BLaER1 treated with 17β-estradiol and CSF1 and Interleukin-3, amounts not matched to agents 10 nM and 100 nM (cell line): ENCODE measurements around the gene NT5DC1.

Experiments used
- H3K27ac ChIP-seq, 11 experiments: shearing (Covaris generic); formaldehyde crosslinking; 2 replicates each; pipeline ENCODE4 v1.8.1; 2022
- H3K27me3 ChIP-seq, 11 experiments: shearing (Covaris generic); formaldehyde crosslinking; 2 replicates each; pipeline ENCODE4 v1.8.1; 2022
- H3K36me3 ChIP-seq, 11 experiments: shearing (Covaris generic); formaldehyde crosslinking; 2 replicates each; pipeline ENCODE4 v1.8.1; 2022
- H3K4me1 ChIP-seq, 10 experiments: shearing (Covaris generic); formaldehyde crosslinking; 2 replicates each; pipeline ENCODE4 v1.8.1; 2022
- H3K4me2 ChIP-seq, 11 experiments: shearing (Covaris generic); formaldehyde crosslinking; 2 replicates each; pipeline ENCODE4 v1.8.1; 2022
- H3K4me3 ChIP-seq, 10 experiments: shearing (Covaris generic); formaldehyde crosslinking; 2 replicates each; pipeline ENCODE4 v1.8.1; 2022
- H3K9ac ChIP-seq, 11 experiments: shearing (Covaris generic); formaldehyde crosslinking; 2 replicates each; pipeline ENCODE4 v1.8.1; 2022
- H3K9me3 ChIP-seq, 11 experiments: shearing (Covaris generic); formaldehyde crosslinking; replicated peaks in 1 of 11; 2 replicates each; pipeline ENCODE4 v1.8.1; 2022
- H4K20me1 ChIP-seq, 11 experiments: shearing (Covaris generic); formaldehyde crosslinking; 2 replicates each; pipeline ENCODE4 v1.8.1; 2022
- Cebpa-rat ChIP-seq, 11 experiments: shearing (Covaris generic); IDR thresholded peaks; 2 replicates each; pipeline ENCODE4 v1.8.1; 2022

NT5DC1 gene

GRCh38 chr6:116256694-116257093, 156.0 kb downstream of the NT5DC1 start:
- Histone ChIP-seq H3K9ac (no peak overlapping the region), H3K27me3 (no peaks in the 10 kb centered on the region), H3K4me3 (no peak overlapping the region), H3K36me3 (peaks cover 7 to 43% (median 26%) of the 10 kb centered on the region in 11 experiments; a peak in 18 of 22 replicates), H3K4me1 (peaks cover 26 to 33% (median 29%) of the 10 kb centered on the region in 10 experiments), H3K27ac (no peak overlapping the region), H4K20me1 (no peaks in the 10 kb centered on the region; a peak in 1 of 22 replicates), H3K4me2 (no peak overlapping the region), H3K9me3 (peaks cover 0 to 16% (median 9%) of the 10 kb centered on the region in 11 experiments; a peak in 13 of 22 replicates)
- TF ChIP-seq Cebpa-rat (IDR thresholded peaks at IDR 0.05), result no peak

GRCh38 chr6:116258520-116258919, 157.9 kb downstream of the NT5DC1 start:
- no peak overlapping the region for H3K9ac ChIP-seq
- H3K4me3 ChIP-seq, result no peak overlapping the region
- no peak for TF ChIP-seq Cebpa-rat (IDR thresholded peaks at IDR 0.05)
- H3K4me2 ChIP-seq, result no peak overlapping the region
- H3K9me3 ChIP-seq, result peaks cover 14 to 35% (median 28%) of the 10 kb centered on the region in 11 experiments
- no peaks in the 10 kb centered on the region for H3K27me3 ChIP-seq
- H3K4me1 ChIP-seq, result peaks cover 10 to 17% (median 13%) of the 10 kb centered on the region in 10 experiments
- peaks cover 13 to 45% (median 32%) of the 10 kb centered on the region in 11 experiments; a peak in 20 of 22 replicates for H3K36me3 ChIP-seq
- no peaks in the 10 kb centered on the region for H4K20me1 ChIP-seq
- H3K27ac ChIP-seq, result no peak overlapping the region

- Histone ChIP-seq H3K4me1 (peaks cover 3 to 9% (median 9%) of the 10 kb centered on the region in 10 experiments; a peak in 18 of 20 replicates), H3K36me3 (peaks cover 30 to 72% (median 59%) of the 10 kb centered on the region in 11 experiments; a peak in 21 of 22 replicates), H3K9me3 (peaks cover 25 to 54% (median 42%) of the 10 kb centered on the region in 11 experiments), H4K20me1 (no peaks in the 10 kb centered on the region; a peak in 1 of 22 replicates), H3K4me3 (no peak overlapping the region), H3K27ac (no peak overlapping the region), H3K27me3 (no peaks in the 10 kb centered on the region), H3K9ac (no peak overlapping the region), H3K4me2 (no peak overlapping the region)
- TF ChIP-seq Cebpa-rat (IDR thresholded peaks at IDR 0.05), result no peak
Measured at GRCh38 chr6:116263353-116263752, 162.7 kb downstream of the NT5DC1 start.

GRCh38 chr6:116265041-116265829, 164.6 kb downstream of the NT5DC1 start:
- H3K4me2 ChIP-seq, result no peak overlapping the region

GRCh38 chr6:116266803-116267202, 166.2 kb downstream of the NT5DC1 start:
- no peaks in the 10 kb centered on the region; a peak in 1 of 22 replicates for H4K20me1 ChIP-seq
- peaks cover 3 to 11% (median 9%) of the 10 kb centered on the region in 10 experiments; a peak in 18 of 20 replicates for H3K4me1 ChIP-seq
- no peak for TF ChIP-seq Cebpa-rat (IDR thresholded peaks at IDR 0.05)
- no peaks in the 10 kb centered on the region for H3K27me3 ChIP-seq
- peaks cover 25 to 38% (median 33%) of the 10 kb centered on the region in 11 experiments for H3K9me3 ChIP-seq
- H3K27ac ChIP-seq, result no peak overlapping the region
- H3K4me2 ChIP-seq, result no peak overlapping the region
- no peak overlapping the region for H3K4me3 ChIP-seq
- peaks cover 24 to 44% (median 39%) of the 10 kb centered on the region in 11 experiments for H3K36me3 ChIP-seq
- H3K9ac ChIP-seq, result no peak overlapping the region

More at GRCh38 chr6:116265041-116265829, 164.6 kb downstream of the NT5DC1 start:
- Histone ChIP-seq H3K27ac (no peak overlapping the region), H3K4me3 (no peak overlapping the region), H3K36me3 (peaks cover 24 to 57% (median 50%) of the 10 kb centered on the region in 11 experiments; a peak in 21 of 22 replicates), H3K9me3 (peaks cover 25 to 52% (median 42%) of the 10 kb centered on the region in 11 experiments), H4K20me1 (no peaks in the 10 kb centered on the region; a peak in 1 of 22 replicates), H3K9ac (no peak overlapping the region), H3K4me1 (peaks cover 3 to 11% (median 9%) of the 10 kb centered on the region in 10 experiments; a peak in 18 of 20 replicates), H3K27me3 (no peaks in the 10 kb centered on the region)
- no peak for TF ChIP-seq Cebpa-rat (IDR thresholded peaks at IDR 0.05)

GRCh38 chr6:116267836-116268588, 167.4 kb downstream of the NT5DC1 start:
- Histone ChIP-seq H3K36me3 (peaks cover 23 to 43% (median 36%) of the 10 kb centered on the region in 11 experiments), H4K20me1 (peaks cover 0 to 10% (median 0%) of the 10 kb centered on the region in 11 experiments; a peak in 6 of 22 replicates), H3K27me3 (no peaks in the 10 kb centered on the region), H3K4me2 (peak overlapping the region in 10 of 11 experiments; percentile 7 to 51 (median 26); a peak in 10 of 22 replicates), H3K4me1 (peaks cover 3 to 11% (median 9%) of the 10 kb centered on the region in 10 experiments; a peak in 18 of 20 replicates), H3K4me3 (no peak overlapping the region), H3K9ac (no peak overlapping the region), H3K27ac (no peak overlapping the region; a peak in 1 of 22 replicates), H3K9me3 (peaks cover 16 to 26% (median 22%) of the 10 kb centered on the region in 11 experiments)
- TF ChIP-seq Cebpa-rat (IDR thresholded peaks at IDR 0.05), result no peak

- no peak overlapping the region for H3K4me3 ChIP-seq
- no peak for TF ChIP-seq Cebpa-rat (IDR thresholded peaks at IDR 0.05)
- H3K9me3 ChIP-seq, result peaks cover 8 to 18% (median 15%) of the 10 kb centered on the region in 11 experiments
- H3K4me2 ChIP-seq, result 0 out of 22 replicates have a peak overlapping the region, but pooled peaks of 1 of the 11 experiments have one; percentile 20
- H3K27me3 ChIP-seq, result no peaks in the 10 kb centered on the region
- no peak overlapping the region for H3K27ac ChIP-seq
- H4K20me1 ChIP-seq, result peaks cover 0 to 17% (median 5%) of the 10 kb centered on the region in 11 experiments; a peak in 11 of 22 replicates
- peaks cover 3 to 11% (median 9%) of the 10 kb centered on the region in 10 experiments; a peak in 18 of 20 replicates for H3K4me1 ChIP-seq
- H3K9ac ChIP-seq, result no peak overlapping the region
- H3K36me3 ChIP-seq, result peaks cover 23 to 44% (median 36%) of the 10 kb centered on the region in 11 experiments
Measured at GRCh38 chr6:116268589-116269293, 168.1 kb downstream of the NT5DC1 start.

GRCh38 chr6:116271149-116271708, 170.6 kb downstream of the NT5DC1 start:
- 0 out of 22 replicates have a peak, but pooled peaks cover 0 to 3% (median 0%) of the 10 kb centered on the region in 11 experiments for H3K9me3 ChIP-seq

More at GRCh38 chr6:116271149-116271708, 170.6 kb downstream of the NT5DC1 start:
- peak overlapping the region in 1 of 11 experiments; percentile 10; a peak in 2 of 22 replicates for H3K9ac ChIP-seq
- H3K36me3 ChIP-seq, result peaks cover 16 to 40% (median 24%) of the 10 kb centered on the region in 11 experiments
- TF ChIP-seq Cebpa-rat (IDR thresholded peaks at IDR 0.05), result no peak
- H3K4me1 ChIP-seq, result peaks cover 17 to 26% (median 22%) of the 10 kb centered on the region in 10 experiments
- H3K4me3 ChIP-seq, result no peak overlapping the region
- H3K4me2 ChIP-seq, result no peak overlapping the region
- no peaks in the 10 kb centered on the region for H3K27me3 ChIP-seq
- H4K20me1 ChIP-seq, result peaks cover 14 to 42% (median 28%) of the 10 kb centered on the region in 11 experiments; a peak in 21 of 22 replicates
- H3K27ac ChIP-seq, result no peak overlapping the region
